ENCODE results near the gene GUCA2A.

The GUCA2A gene

GRCh38 chr1:42176902-42177519 is 12.5 kb upstream of the GUCA2A start:
- DNase-seq: no peak

- no peak for DNase-seq
Measured at GRCh38 chr1:42175314-42176054, 10.9 kb upstream of the GUCA2A start.

- no peak for DNase-seq
Measured at GRCh38 chr1:42173961-42174735, 9.6 kb upstream of the GUCA2A start.

- DNase-seq: peak; percentile 59
Measured at GRCh38 chr1:42173155-42173933, 8.8 kb upstream of the GUCA2A start.

- no peak for DNase-seq
Measured at GRCh38 chr1:42172381-42173133, 8.0 kb upstream of the GUCA2A start.

- DNase-seq: no peak
Measured at GRCh38 chr1:42171679-42172266, 7.2 kb upstream of the GUCA2A start.

GRCh38 chr1:42170779-42171621 is 6.5 kb upstream of the GUCA2A start:
- DNase-seq: no peak

GRCh38 chr1:42168763-42169162 is 4.2 kb upstream of the GUCA2A start:
- no peak for DNase-seq

- DNase-seq: no peak
Measured at GRCh38 chr1:42168391-42168670, 3.8 kb upstream of the GUCA2A start.

- DNase-seq: no peak
Measured at GRCh38 chr1:42167611-42168390, 3.3 kb upstream of the GUCA2A start.

GRCh38 chr1:42165511-42166210 is 1.1 kb upstream of the GUCA2A start:
- no peak for DNase-seq

- DNase-seq: no peak
Measured at GRCh38 chr1:42163536-42164503, 725 bp downstream of the GUCA2A start.

GRCh38 chr1:42163114-42163513 is 1.4 kb downstream of the GUCA2A start:
- no peak for DNase-seq

- no peak for DNase-seq
Measured at GRCh38 chr1:42162181-42162580, 2.4 kb downstream of the GUCA2A start.

- DNase-seq: no peak
Measured at GRCh38 chr1:42158189-42158588, 6.4 kb downstream of the GUCA2A start.

GRCh38 chr1:42157667-42158066 is 6.9 kb downstream of the GUCA2A start:
- DNase-seq: no peak

GRCh38 chr1:42155362-42155761 is 9.2 kb downstream of the GUCA2A start:
- no peak for DNase-seq

GRCh38 chr1:42154685-42155084 is 9.9 kb downstream of the GUCA2A start:
- no peak for DNase-seq

GRCh38 chr1:42153624-42154023 is 10.9 kb downstream of the GUCA2A start:
- DNase-seq: no peak
